Upper lobe of right lung (tissue), 1 donor: ENCODE results near the gene OR5A1. TPM values are rescaled to one million over a fixed set of nuclear protein-coding genes. Genes with fewer than 3 reads are reported as not detected.

Experiments
- ATAC-seq: fragments of 200-7000 bp; cut with Tn5 transposase; one replicate; pipeline ENCODE4 v1.9.1; 2020; ENCODE audit warnings: mild to moderate bottlenecking, moderate library complexity
- DNase-seq: peaks from one replicate; pipeline ENCODE4 v3.0.0-alpha.2; 2020
- H3K27ac ChIP-seq: fragments of 200-600 bp; one replicate; pipeline ENCODE4 v1.8.0; 2022
- H3K27me3 ChIP-seq: fragments of 200-600 bp; one replicate; pipeline ENCODE4 v1.8.0; 2022; ENCODE audit warnings: mild to moderate bottlenecking
- H3K36me3 ChIP-seq: fragments of 200-600 bp; one replicate; pipeline ENCODE4 v1.8.0; 2022
- H3K4me1 ChIP-seq: fragments of 200-600 bp; one replicate; pipeline ENCODE4 v1.8.0; 2022
- H3K4me3 ChIP-seq: fragments of 200-600 bp; one replicate; pipeline ENCODE4 v1.8.0; 2022; ENCODE audit warnings: mild to moderate bottlenecking
- H3K9me3 ChIP-seq: fragments of 200-600 bp; one replicate; pipeline ENCODE4 v1.8.0; 2022
- intact Hi-C: fragments of 100-400 bp; cut with DNase I; formaldehyde crosslinking; loops from one replicate; pipeline ENCODE4 v1.11.0; 2022
- long read RNA-seq: library from polyadenylated mRNA; unstranded; transcript quantifications from one replicate; pipeline ENCODE4 v2.0.0, GENCODE V29; 2021
- total RNA-seq: library from RNA; stranded (reverse); fragmentation: NEBNext Ultra II Directional; extraction: Animal tissue kit (Norgen Biotek cat#: 25700); gene quantifications from one replicate; pipeline ENCODE4 v1.2.1, GENCODE V29; 2021
- TF ChIP-seq, protein P1 (sequence below): fragments of 200-600 bp; IDR thresholded peaks from one replicate; pipeline ENCODE4 v1.8.0; 2022; ENCODE audit warnings: antibody characterized with exemption
- donor health status: DM: no; HTN: yes; CAD: no; lungs with severe emphysema.

The OR5A1 gene
- total RNA-seq, result not detected
- long read RNA-seq, result 0 reads

DNA sequence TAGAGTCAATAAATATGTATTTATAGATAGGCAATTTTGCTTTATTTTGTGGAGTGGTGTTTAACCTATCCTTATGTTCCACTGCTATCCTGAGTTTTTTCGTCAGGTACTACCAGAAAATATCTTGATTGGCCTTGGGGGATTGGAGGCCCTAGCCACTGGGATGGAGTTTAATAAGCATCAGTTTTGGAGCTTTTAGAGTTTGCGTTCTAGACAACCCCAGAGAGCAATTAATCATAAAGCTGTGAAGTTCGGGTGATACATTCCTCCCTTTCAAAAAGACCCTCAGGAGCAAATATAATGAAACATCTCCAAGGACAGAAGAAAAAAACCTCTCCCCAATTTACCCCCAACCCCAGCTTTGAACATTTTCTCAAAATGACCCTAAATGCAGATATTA, at the start of gene OR5A1:
TSS of gene OR5A1 (plus strand) at position 301 of the 400 bp plus-strand sequence. CDS start 6,700 bp downstream, outside the sequence.
- H3K9me3 ChIP-seq, result no peaks in the 10 kb centered on the region
- H3K27ac ChIP-seq, result no peak within 1 kb of the TSS
- intact Hi-C loops, result no loop called here
- TF ChIP-seq, protein P1, sequence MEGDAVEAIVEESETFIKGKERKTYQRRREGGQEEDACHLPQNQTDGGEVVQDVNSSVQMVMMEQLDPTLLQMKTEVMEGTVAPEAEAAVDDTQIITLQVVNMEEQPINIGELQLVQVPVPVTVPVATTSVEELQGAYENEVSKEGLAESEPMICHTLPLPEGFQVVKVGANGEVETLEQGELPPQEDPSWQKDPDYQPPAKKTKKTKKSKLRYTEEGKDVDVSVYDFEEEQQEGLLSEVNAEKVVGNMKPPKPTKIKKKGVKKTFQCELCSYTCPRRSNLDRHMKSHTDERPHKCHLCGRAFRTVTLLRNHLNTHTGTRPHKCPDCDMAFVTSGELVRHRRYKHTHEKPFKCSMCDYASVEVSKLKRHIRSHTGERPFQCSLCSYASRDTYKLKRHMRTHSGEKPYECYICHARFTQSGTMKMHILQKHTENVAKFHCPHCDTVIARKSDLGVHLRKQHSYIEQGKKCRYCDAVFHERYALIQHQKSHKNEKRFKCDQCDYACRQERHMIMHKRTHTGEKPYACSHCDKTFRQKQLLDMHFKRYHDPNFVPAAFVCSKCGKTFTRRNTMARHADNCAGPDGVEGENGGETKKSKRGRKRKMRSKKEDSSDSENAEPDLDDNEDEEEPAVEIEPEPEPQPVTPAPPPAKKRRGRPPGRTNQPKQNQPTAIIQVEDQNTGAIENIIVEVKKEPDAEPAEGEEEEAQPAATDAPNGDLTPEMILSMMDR, result no peak
- ATAC-seq (no peak), DNase-seq (no peak)
- H3K27me3 ChIP-seq, result no peaks in the 10 kb centered on the region
- peaks cover 4% of the 10 kb centered on the region for H3K4me1 ChIP-seq
- no peaks in the 10 kb centered on the region for H3K36me3 ChIP-seq
- H3K4me3 ChIP-seq, result no peak within 1 kb of the TSS

DNA sequence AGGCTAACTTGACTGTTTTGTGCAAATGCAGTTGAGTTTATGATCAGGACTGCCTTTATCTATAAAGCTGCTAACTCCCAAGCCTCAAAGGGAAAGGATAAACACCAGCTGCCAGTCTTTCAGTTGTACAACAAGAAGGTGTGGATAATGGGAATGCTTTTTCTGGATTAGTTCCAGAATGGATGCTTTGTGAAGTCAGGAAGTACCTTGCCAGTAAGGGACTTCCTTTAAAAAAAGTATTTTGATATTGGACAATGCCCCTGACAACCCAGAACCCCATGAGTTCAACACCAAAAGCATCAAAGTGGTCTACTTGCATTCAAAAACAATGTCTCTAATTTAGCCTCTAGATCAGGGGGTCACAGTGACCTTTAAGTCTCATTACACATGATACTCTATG, 42.1 kb upstream of the OR5A1 start:
- Histone ChIP-seq H3K4me1 (no peaks in the 10 kb centered on the region), H3K9me3 (no peaks in the 10 kb centered on the region), H3K36me3 (no peaks in the 10 kb centered on the region), H3K27me3 (no peaks in the 10 kb centered on the region), H3K27ac (no peak overlapping the region), H3K4me3 (no peak overlapping the region)
- no peak for ATAC-seq
- TF ChIP-seq, protein P1, result no peak
- intact Hi-C loops, result no loop called here
- no peak for DNase-seq

DNA sequence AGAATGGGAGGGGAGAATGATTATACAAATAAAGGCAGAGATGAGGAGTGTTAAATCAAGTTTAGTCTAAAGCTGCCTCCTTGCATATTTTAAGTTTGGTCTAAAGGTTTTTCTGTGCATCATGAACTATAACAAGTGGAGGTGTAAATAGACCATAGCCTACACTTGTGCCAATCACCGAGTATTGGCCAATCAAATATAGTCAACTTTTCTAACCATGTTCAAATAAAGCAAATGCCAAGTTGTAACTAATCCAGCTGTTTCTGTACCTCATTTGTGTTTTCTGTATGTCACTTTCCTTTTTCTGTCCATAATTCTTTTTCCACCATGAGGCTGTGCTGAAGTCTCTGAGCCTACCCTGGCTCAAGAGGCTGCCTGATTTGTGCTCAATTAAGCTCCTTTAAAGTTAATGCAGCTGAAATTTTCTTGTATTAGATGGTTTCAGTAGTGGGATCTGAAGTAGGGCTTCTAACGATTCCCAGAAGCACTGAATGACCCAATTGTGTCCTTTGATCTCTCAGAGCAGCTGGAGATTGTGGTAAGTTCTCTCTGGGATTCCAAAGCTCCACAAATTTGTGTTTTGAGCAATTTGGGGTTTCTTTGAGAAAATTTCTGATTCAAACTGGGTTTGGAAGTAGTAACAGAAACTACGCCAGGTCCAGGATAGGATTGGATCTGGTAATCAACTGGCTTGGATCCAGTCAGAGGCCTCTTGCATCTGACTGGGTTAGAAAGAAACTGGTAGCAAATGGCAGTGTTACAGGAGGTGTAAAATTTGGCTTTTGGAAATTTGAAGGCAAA, 35.6 kb upstream of the OR5A1 start:
- H3K27ac ChIP-seq, result no peak overlapping the region
- intact Hi-C loops, result no loop called here
- H3K27me3 ChIP-seq, result no peaks in the 10 kb centered on the region
- DNase-seq (no peak), ATAC-seq (no peak)
- TF ChIP-seq, protein P1, result no peak
- no peak overlapping the region for H3K4me3 ChIP-seq
- H3K9me3 ChIP-seq, result no peaks in the 10 kb centered on the region
- no peaks in the 10 kb centered on the region for H3K36me3 ChIP-seq
- no peaks in the 10 kb centered on the region for H3K4me1 ChIP-seq

DNA sequence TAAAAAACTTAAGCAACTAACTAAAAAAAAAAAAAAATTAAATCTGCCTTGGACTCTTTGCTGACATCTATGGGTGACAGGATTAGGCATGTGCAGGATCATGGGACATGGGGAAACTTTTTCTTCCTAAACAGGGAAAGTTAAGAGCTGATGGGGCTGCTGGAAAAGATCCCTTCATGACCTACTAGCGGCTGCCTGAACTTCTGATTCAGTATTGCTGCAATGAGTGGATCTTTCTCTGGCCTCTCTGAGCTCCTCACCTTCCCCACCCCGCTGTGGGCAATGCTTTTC, 35.1 kb upstream of the OR5A1 start:
- H3K4me1 ChIP-seq, result no peaks in the 10 kb centered on the region
- TF ChIP-seq, protein P1, result no peak
- DNase-seq (no peak), ATAC-seq (no peak)
- H3K27ac ChIP-seq, result no peak overlapping the region
- no peak overlapping the region for H3K4me3 ChIP-seq
- no peaks in the 10 kb centered on the region for H3K27me3 ChIP-seq
- no peaks in the 10 kb centered on the region for H3K36me3 ChIP-seq
- intact Hi-C loops, result no loop called here
- no peaks in the 10 kb centered on the region for H3K9me3 ChIP-seq

DNA sequence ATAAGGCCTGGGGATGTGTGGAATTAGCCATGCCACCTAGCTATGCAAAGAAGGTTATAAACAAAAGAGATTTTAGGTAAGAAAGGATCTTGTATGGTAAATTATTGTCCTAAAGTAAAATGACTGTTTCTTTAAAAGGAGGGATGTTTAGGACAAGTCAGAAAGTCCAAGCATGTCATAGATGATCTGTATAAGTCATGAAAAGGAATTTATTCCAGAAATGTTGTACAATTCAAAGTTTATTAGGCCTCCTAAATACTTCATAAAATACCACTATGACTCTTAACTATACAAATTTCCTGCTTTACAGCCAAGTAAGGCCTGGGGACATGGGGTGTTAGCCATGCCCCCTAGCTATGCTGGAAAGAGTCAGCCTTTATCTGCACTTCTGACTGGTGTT, 32.7 kb upstream of the OR5A1 start:
- no peaks in the 10 kb centered on the region for H3K9me3 ChIP-seq
- DNase-seq, result no peak
- no peak overlapping the region for H3K27ac ChIP-seq
- no peak for ATAC-seq
- H3K27me3 ChIP-seq, result no peaks in the 10 kb centered on the region
- TF ChIP-seq, protein P1, result no peak
- H3K36me3 ChIP-seq, result no peaks in the 10 kb centered on the region
- intact Hi-C loops, result no loop called here
- no peak overlapping the region for H3K4me3 ChIP-seq
- no peaks in the 10 kb centered on the region for H3K4me1 ChIP-seq

DNA sequence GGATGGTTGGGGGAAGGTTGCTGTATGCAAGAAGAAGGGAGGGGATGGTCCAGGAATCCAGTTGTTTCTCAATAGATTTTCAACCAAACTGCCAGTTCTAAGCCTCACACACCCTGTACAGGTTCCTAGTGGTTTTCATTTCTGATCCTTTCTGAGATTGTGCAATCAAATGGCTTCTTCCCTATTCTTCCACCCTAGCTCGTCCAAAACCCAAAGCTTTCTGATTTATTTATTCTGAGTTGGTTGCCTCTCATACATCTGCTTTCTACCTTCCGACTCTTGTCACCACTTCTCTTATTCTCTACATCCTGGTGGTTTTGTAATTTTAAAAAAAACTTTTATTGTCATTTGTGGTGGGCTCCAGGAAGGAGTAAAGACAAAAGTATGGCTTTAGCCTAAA, 22.6 kb upstream of the OR5A1 start:
- Histone ChIP-seq H3K27me3 (no peaks in the 10 kb centered on the region), H3K4me1 (no peaks in the 10 kb centered on the region), H3K4me3 (no peak overlapping the region), H3K9me3 (no peaks in the 10 kb centered on the region), H3K36me3 (no peaks in the 10 kb centered on the region), H3K27ac (no peak overlapping the region)
- DNase-seq, result no peak
- TF ChIP-seq, protein P1, result no peak
- intact Hi-C loops, result no loop called here
- no peak for ATAC-seq
